Testis (tissue), 3 donors: ENCODE results near the gene ANTXR1. TPM values are rescaled to one million over a fixed set of nuclear protein-coding genes. Genes with fewer than 3 reads are reported as not detected.
A peak's percentile ranks its signal among the peaks of the same experiment; 100 is the strongest.

ENCODE experiments used
- DNase-seq: peaks from one replicate; pipeline ENCODE4 v3.0.0-alpha.2; 2019
- H3K27ac ChIP-seq, 2 donors: fragments of 200-600 bp; sonication (generic); one replicate each; pipeline ENCODE4 v1.5.1; 2019
- H3K27me3 ChIP-seq: fragments of 200-600 bp; sonication (generic); one replicate; pipeline ENCODE4 v1.5.1; 2019
- H3K36me3 ChIP-seq: fragments of 200-600 bp; sonication (generic); one replicate; pipeline ENCODE4 v1.5.1; 2017; ENCODE audit warnings: low read depth; ENCODE audit errors: missing control alignments
- H3K4me1 ChIP-seq: fragments of 200-600 bp; sonication (generic); one replicate; pipeline ENCODE4 v1.5.1; 2019
- H3K4me3 ChIP-seq, 2 donors: fragments of 200-600 bp; sonication (generic); one replicate each; pipeline ENCODE4 v1.5.1; 2017 to 2019
- H3K9me3 ChIP-seq: fragments of 200-600 bp; sonication (generic); one replicate; pipeline ENCODE4 v1.5.1; 2017
- POLR2A ChIP-seq: fragments of 450-650 bp; IDR thresholded peaks from one replicate; pipeline ENCODE4 v1.6.1; 2017; ENCODE audit warnings: antibody characterized with exemption, mild to moderate bottlenecking, moderate library complexity
- WGBS, 2 donors: methylation state at CpG; one replicate each; pipeline ENCODE4 v1.1.5; 2018; 5-methylcytosine and 5-hydroxymethylcytosine counted together
- intact Hi-C: fragments of 100-400 bp; cut with DNase I; formaldehyde crosslinking; loops from one replicate; pipeline ENCODE4 v1.15.1; 2023; ENCODE audit warnings: low total_unique reads
- polyA plus RNA-seq: library from polyadenylated mRNA; stranded (reverse); fragments of 350-450 nt; fragmentation: Illumina TruSeq; extraction: RNeasy Lipid Tissue Mini Kit (QIAGEN cat#74804); gene quantifications from one replicate; pipeline ENCODE4 v1.2.3, GENCODE V29; 2014; ENCODE audit warnings: low read depth, low replicate concordance; ENCODE audit not compliant: insufficient read depth
- total RNA-seq, 2 donors: library from RNA; depleted of rRNA; stranded (reverse); fragments of >200 nt; gene quantifications; one replicate each; pipeline ENCODE4 v1.2.3, GENCODE V29; 2016
- TF ChIP-seq, protein P1 (sequence below), 3 experiments: fragments of 450-650 bp in 2 of 3; fragments of 200-600 bp in 1 of 3; sonication (generic) in 1 of 3; IDR thresholded peaks; one replicate each; pipeline ENCODE4 v1.5.1; 2016 to 2019; ENCODE audit warnings: antibody characterized with exemption in 3 of 3, mild to moderate bottlenecking in 2 of 3, moderate library complexity in 1 of 3

ANTXR1 gene
- total and polyA plus RNA-seq, 3 donors from 2014 or later: 16.6 to 35.7 (median 20.1) TPM

DNA sequence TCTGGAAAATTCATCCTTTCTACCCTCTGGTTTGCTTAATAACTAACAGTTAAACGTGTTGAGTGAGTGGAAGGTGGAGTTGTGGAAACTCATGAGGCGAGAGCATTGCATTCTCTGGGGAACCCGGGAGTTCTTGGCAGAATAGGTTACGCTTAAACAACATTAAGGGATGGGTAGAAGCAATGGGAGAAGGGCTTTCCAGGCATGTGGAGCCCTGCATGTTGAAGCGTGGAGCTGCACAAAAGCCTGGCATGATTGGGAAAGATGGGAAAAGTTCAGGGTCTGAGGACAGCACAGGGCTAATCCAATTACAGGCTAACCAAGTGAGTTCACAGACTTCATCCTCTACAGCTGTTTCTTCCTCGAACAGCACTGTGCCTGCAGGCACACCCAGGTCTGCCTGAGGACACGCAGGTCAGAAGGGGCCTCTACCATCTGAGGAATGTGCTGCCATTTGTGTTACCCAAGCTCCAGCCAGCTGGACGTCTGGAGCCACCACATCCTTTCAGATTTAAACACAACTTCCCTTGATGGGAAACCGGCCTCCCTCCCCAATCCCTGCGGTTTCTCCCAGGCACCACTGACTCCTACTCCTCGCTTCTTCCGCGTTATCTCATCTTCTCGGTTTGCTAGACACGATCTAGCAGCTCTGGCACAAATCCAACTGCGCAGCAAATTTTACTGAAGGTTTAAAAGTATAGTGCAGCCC lies 164.2 kb downstream of the ANTXR1 start:
- H3K4me3 ChIP-seq: peak overlapping the region in 1 of 2 donors; percentile 29
- H3K4me1 ChIP-seq: peaks cover 12% of the 10 kb centered on the region
- no peaks in the 10 kb centered on the region for H3K27me3 ChIP-seq
- peak overlapping the region in 1 of 2 donors; percentile 1 for H3K27ac ChIP-seq
- TF ChIP-seq, protein P1, sequence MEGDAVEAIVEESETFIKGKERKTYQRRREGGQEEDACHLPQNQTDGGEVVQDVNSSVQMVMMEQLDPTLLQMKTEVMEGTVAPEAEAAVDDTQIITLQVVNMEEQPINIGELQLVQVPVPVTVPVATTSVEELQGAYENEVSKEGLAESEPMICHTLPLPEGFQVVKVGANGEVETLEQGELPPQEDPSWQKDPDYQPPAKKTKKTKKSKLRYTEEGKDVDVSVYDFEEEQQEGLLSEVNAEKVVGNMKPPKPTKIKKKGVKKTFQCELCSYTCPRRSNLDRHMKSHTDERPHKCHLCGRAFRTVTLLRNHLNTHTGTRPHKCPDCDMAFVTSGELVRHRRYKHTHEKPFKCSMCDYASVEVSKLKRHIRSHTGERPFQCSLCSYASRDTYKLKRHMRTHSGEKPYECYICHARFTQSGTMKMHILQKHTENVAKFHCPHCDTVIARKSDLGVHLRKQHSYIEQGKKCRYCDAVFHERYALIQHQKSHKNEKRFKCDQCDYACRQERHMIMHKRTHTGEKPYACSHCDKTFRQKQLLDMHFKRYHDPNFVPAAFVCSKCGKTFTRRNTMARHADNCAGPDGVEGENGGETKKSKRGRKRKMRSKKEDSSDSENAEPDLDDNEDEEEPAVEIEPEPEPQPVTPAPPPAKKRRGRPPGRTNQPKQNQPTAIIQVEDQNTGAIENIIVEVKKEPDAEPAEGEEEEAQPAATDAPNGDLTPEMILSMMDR (IDR thresholded peaks at IDR 0.05): no peak
- no peak for TF ChIP-seq POLR2A
- peak; percentile 33 for DNase-seq
- H3K36me3 ChIP-seq: no peaks in the 10 kb centered on the region
- H3K9me3 ChIP-seq: no peaks in the 10 kb centered on the region
- 28 to 31% methylated on average over 16 of the region's 16 CpGs for WGBS, 2 donors
- intact Hi-C loops: no loop called here

DNA sequence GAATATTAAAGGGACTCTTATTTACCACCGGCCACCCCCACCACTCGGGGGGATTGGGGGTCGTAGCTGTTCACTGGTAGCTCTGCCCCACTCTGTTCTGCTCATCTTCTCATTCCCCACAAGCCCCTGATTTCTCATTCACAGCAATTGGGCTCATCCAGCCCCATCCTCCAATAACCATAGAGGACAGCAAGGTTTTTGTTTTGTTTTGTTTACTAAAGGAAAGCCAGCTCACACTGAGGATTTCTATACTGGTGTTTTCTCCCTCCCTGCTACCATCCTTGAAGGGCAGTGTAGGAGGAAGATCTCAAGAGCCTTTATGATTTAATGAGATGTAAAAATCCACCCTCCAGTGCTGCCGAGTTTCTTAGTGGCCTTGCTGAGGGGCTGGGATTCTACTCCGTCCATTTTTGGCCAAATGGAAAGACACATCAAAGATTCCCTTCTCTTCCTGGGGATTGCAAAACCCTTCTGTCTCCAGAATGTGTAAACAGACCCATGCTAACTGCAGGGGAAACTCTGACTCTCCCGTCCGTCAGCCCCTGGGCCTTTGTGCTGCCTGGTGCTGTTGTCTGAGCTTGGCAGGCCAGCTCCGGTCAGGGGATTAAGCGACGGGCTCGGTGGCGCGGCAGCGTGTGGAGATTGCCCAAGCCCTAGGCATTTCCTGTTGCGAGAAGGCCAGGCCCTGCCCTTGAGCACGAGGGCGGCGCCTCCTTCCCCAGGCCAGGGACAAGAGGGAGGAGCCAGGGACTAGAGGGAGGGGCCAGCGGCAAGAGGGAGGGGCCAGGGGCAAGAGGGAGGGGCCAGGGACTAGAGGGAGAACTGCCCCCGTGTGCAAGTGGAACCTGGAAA lies 165.0 kb downstream of the ANTXR1 start:
- intact Hi-C loops: no loop called here
- no peaks in the 10 kb centered on the region for H3K27me3 ChIP-seq
- peak overlapping the region in 1 of 2 donors; percentile 1 for H3K27ac ChIP-seq
- no peak for TF ChIP-seq POLR2A
- TF ChIP-seq, protein P1 (IDR thresholded peaks at IDR 0.05): no peak
- no peaks in the 10 kb centered on the region for H3K9me3 ChIP-seq
- 48 to 49% methylated on average over 17 to 20 of the region's 20 CpGs for WGBS, 2 donors
- peak overlapping the region in 1 of 2 donors; percentile 29 for H3K4me3 ChIP-seq
- peaks cover 12% of the 10 kb centered on the region for H3K4me1 ChIP-seq
- peak; percentile 65 for DNase-seq
- H3K36me3 ChIP-seq: no peaks in the 10 kb centered on the region

DNA sequence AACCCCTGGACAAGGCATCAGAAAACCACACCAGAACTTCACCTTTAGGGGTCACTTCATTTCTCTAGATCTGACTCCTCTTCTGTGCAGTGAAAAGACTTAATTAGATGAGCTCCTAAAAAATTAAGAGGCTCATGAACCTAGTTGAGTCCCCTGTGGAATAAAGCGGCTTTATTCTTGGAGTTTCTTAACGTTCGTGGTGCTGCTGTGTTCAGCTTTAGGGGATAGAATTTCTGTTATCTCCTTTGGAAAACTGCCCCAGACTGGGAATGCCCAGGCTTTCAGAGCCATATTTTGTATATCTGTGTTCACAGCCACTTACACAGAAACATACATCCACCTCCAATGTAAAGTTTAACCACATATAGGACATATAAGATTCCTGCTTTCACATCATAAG lies 165.8 kb downstream of the ANTXR1 start:
- no peak for TF ChIP-seq POLR2A
- TF ChIP-seq, protein P1 (IDR thresholded peaks at IDR 0.05): no peak
- Histone ChIP-seq H3K27ac (no peak overlapping the region), H3K9me3 (no peaks in the 10 kb centered on the region), H3K27me3 (no peaks in the 10 kb centered on the region), H3K4me3 (no peak overlapping the region), H3K36me3 (no peaks in the 10 kb centered on the region), H3K4me1 (peaks cover 12% of the 10 kb centered on the region)
- DNase-seq: no peak
- intact Hi-C loops: no loop called here
- 48 to 52% methylated on average over 3 of the region's 3 CpGs for WGBS, 2 donors

DNA sequence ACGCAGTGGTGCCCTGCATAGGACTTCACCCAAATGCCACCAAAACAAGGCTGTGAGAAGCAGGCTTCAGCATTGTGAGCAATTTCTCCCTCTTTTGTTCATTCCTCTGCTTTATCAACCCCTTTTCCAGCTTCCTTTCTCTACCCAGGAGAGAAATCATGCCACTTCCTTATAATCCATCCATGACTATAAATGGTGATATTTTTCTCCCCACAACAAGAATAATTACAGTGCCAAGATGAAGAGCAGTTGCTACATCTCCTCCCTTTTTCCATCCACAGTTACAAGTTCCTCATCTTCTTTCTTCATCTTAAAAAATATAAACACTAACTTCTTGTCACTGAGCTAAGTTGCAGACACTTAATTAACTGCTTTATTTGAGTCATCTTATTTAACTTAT lies 167.2 kb downstream of the ANTXR1 start:
- Histone ChIP-seq H3K9me3 (no peaks in the 10 kb centered on the region), H3K27ac (no peak overlapping the region), H3K27me3 (no peaks in the 10 kb centered on the region), H3K4me1 (peaks cover 12% of the 10 kb centered on the region), H3K36me3 (no peaks in the 10 kb centered on the region), H3K4me3 (no peak overlapping the region)
- intact Hi-C loops: no loop called here
- DNase-seq: no peak
- WGBS, 2 donors: 93 to 100% methylated on average over 1 of the region's 1 CpG
- no peak for TF ChIP-seq POLR2A
- TF ChIP-seq, protein P1 (IDR thresholded peaks at IDR 0.05): no peak
